HepG2 (cell line): ENCODE measurements around the gene JUND. TPM values are rescaled to one million over a fixed set of nuclear protein-coding genes. Genes with fewer than 3 reads are reported as not detected.

Experiments
- ATAD3A ChIP-seq: sonication (generic); formaldehyde crosslinking; IDR thresholded peaks from 2 replicates; pipeline ENCODE4 v1.4.0; 2020; ENCODE audit warnings: missing genetic modification reagents
- ATF1 ChIP-seq: IDR thresholded peaks from 2 replicates; pipeline ENCODE4 v1.6.1; 2016; ENCODE audit warnings: mild to moderate bottlenecking, control low read depth
- DRAP1 ChIP-seq: IDR thresholded peaks from 2 replicates; pipeline ENCODE4 v1.6.1; 2016; ENCODE audit warnings: missing genetic modification reagents, missing compliant biosample characterization
- FOXA3 ChIP-seq: IDR thresholded peaks from 2 replicates; pipeline ENCODE4 v1.6.1; 2016; ENCODE audit warnings: missing genetic modification reagents, missing compliant biosample characterization
- HNF4G ChIP-seq, 2 experiments: sonication (generic) in 1 of 2; formaldehyde crosslinking in 1 of 2; IDR thresholded peaks; 2 replicates each; pipeline versions ENCODE4 v1.4.0 to v1.6.1; 2011 to 2020; ENCODE audit warnings: borderline replicate concordance in 2 of 2, low read depth in 2 of 2, mild to moderate bottlenecking in 2 of 2, low read length in 1 of 2, missing genetic modification reagents in 1 of 2, moderate library complexity in 1 of 2
- MAX ChIP-seq: IDR thresholded peaks from 2 replicates; pipeline ENCODE4 v1.6.1; 2012; ENCODE audit warnings: inconsistent platforms
- MTF1 ChIP-seq: sonication (generic); formaldehyde crosslinking; IDR thresholded peaks from 2 replicates; pipeline ENCODE4 v1.5.0; 2020; ENCODE audit warnings: missing genetic modification reagents
- NFAT5 ChIP-seq: sonication (generic); formaldehyde crosslinking; IDR thresholded peaks from 2 replicates; pipeline ENCODE4 v1.4.0; 2020; ENCODE audit warnings: missing genetic modification reagents
- PCBP1 ChIP-seq: fragments of 200-400 bp; formaldehyde crosslinking; IDR thresholded peaks from 2 replicates; pipeline ENCODE4 v1.6.1; 2017; ENCODE audit warnings: mild to moderate bottlenecking, low read depth, low read length, borderline replicate concordance
- SRSF9 ChIP-seq: fragments of 200-400 bp; formaldehyde crosslinking; IDR thresholded peaks from 2 replicates; pipeline ENCODE4 v1.6.1; 2018; ENCODE audit warnings: borderline replicate concordance, mild to moderate bottlenecking, low read depth, low read length; ENCODE audit not compliant: insufficient read depth, poor library complexity, severe bottlenecking
- ZNF703 ChIP-seq: sonication (generic); formaldehyde crosslinking; IDR thresholded peaks from 2 replicates; pipeline ENCODE4 v1.5.1; 2020; ENCODE audit warnings: missing genetic modification reagents, mild to moderate bottlenecking, moderate library complexity, borderline replicate concordance
- polyA plus RNA-seq, 8 experiments: library from polyadenylated mRNA; depleted of rRNA in 3 of 8; stranded (reverse) in 7 of 8; unstranded in 1 of 8; fragments of >200 nt; fragmentation: Illumina TruSeq in 4 of 8; extraction: Trizol in 4 of 8; gene quantifications; 2 replicates each; pipeline versions ENCODE4 v1.2.1 to v1.2.3, GENCODE V29; 2011 to 2016; ENCODE audit warnings: low read depth in 4 of 8, missing spikeins in 1 of 8, mixed read lengths in 1 of 8; ENCODE audit not compliant: insufficient read depth in 1 of 8
- total RNA-seq, 5 experiments: library from RNA; depleted of rRNA; stranded (reverse); fragments of >200 nt; fragmentation: Illumina TruSeq; extraction: Trizol; gene quantifications; 2 replicates each; pipeline ENCODE4 v1.2.3, GENCODE V29; 2016; ENCODE audit warnings: low read depth in 1 of 5
- TF ChIP-seq, protein P1 (sequence below): sonication (generic); formaldehyde crosslinking; IDR thresholded peaks from 2 replicates; pipeline ENCODE4 v1.9.0; 2022; ENCODE audit warnings: missing genetic modification reagents, mild to moderate bottlenecking, borderline replicate concordance
- TF ChIP-seq, protein P2 (sequence below): sonication (generic); formaldehyde crosslinking; IDR thresholded peaks from 2 replicates; pipeline ENCODE4 v1.4.0; 2020; ENCODE audit warnings: missing genetic modification reagents, borderline replicate concordance

JUND gene
- total and polyA plus RNA-seq, 2 of the 13 experiments (the other 11 are each of a cell fraction or from before 2014, with no cell fraction given): 41.2 to 59.8 TPM

- peak; percentile 77 for TF ChIP-seq NFAT5 (CRISPR knock-in tag)
- no peak for TF ChIP-seq ATF1 (CRISPR knock-in tag)
- peak; percentile 83; the same call in 1 of the 2 replicates for TF ChIP-seq MTF1 (CRISPR knock-in tag)
- 0 out of 2 replicates have a peak, but pooled peaks have one; percentile 56 for TF ChIP-seq ZNF703 (CRISPR knock-in tag)
- TF ChIP-seq HNF4G (IDR thresholded peaks at IDR 0.05; ENCODE audit: borderline replicate concordance, low read depth, low read length): no peak
- TF ChIP-seq HNF4G (CRISPR knock-in tag; IDR thresholded peaks at IDR 0.05; ENCODE audit: borderline replicate concordance, low read depth): no peak
- TF ChIP-seq MAX: 0 out of 2 replicates have a peak, but pooled peaks have one; percentile 28
- TF ChIP-seq, protein P1, sequence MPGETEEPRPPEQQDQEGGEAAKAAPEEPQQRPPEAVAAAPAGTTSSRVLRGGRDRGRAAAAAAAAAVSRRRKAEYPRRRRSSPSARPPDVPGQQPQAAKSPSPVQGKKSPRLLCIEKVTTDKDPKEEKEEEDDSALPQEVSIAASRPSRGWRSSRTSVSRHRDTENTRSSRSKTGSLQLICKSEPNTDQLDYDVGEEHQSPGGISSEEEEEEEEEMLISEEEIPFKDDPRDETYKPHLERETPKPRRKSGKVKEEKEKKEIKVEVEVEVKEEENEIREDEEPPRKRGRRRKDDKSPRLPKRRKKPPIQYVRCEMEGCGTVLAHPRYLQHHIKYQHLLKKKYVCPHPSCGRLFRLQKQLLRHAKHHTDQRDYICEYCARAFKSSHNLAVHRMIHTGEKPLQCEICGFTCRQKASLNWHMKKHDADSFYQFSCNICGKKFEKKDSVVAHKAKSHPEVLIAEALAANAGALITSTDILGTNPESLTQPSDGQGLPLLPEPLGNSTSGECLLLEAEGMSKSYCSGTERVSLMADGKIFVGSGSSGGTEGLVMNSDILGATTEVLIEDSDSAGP (CRISPR knock-in tag): peak; percentile 69
- TF ChIP-seq DRAP1 (CRISPR knock-in tag): peak; percentile 54; the same call in 1 of the 2 replicates
- TF ChIP-seq, protein P2, sequence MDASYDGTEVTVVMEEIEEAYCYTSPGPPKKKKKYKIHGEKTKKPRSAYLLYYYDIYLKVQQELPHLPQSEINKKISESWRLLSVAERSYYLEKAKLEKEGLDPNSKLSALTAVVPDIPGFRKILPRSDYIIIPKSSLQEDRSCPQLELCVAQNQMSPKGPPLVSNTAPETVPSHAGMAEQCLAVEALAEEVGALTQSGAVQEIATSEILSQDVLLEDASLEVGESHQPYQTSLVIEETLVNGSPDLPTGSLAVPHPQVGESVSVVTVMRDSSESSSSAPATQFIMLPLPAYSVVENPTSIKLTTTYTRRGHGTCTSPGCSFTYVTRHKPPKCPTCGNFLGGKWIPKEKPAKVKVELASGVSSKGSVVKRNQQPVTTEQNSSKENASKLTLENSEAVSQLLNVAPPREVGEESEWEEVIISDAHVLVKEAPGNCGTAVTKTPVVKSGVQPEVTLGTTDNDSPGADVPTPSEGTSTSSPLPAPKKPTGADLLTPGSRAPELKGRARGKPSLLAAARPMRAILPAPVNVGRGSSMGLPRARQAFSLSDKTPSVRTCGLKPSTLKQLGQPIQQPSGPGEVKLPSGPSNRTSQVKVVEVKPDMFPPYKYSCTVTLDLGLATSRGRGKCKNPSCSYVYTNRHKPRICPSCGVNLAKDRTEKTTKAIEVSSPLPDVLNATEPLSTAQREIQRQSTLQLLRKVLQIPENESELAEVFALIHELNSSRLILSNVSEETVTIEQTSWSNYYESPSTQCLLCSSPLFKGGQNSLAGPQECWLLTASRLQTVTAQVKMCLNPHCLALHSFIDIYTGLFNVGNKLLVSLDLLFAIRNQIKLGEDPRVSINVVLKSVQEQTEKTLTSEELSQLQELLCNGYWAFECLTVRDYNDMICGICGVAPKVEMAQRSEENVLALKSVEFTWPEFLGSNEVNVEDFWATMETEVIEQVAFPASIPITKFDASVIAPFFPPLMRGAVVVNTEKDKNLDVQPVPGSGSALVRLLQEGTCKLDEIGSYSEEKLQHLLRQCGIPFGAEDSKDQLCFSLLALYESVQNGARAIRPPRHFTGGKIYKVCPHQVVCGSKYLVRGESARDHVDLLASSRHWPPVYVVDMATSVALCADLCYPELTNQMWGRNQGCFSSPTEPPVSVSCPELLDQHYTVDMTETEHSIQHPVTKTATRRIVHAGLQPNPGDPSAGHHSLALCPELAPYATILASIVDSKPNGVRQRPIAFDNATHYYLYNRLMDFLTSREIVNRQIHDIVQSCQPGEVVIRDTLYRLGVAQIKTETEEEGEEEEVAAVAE: peak; percentile 91
- no peak for TF ChIP-seq SRSF9
- TF ChIP-seq PCBP1: no peak
- peak; percentile 61 for TF ChIP-seq FOXA3 (CRISPR knock-in tag)
- TF ChIP-seq ATAD3A (CRISPR knock-in tag): peak; percentile 72; the same call in 1 of the 2 replicates
Measured at GRCh38 chr19:18233224-18233825, 48.1 kb downstream of the JUND start (continued).
